A549 (cell line): ENCODE data around the gene SLC5A4. TPM values are rescaled to one million over a fixed set of nuclear protein-coding genes. Genes with fewer than 3 reads are reported as not detected.

Experiments
- ATAC-seq, 2 experiments: fragments of 200-7000 bp in 1 of 2; fragments of >200 bp in 1 of 2; cut with Nextera tagmentation in 1 of 2; cut with Tn5 transposase in 1 of 2; 3 replicates each; pipeline versions ENCODE4 v1.8.0 to v1.9.1; 2018 to 2020; ENCODE audit warnings: mild to moderate bottlenecking in 1 of 2, moderate library complexity in 1 of 2
- CTCF ChIA-PET: fragments of 300-600 bp; sonication (Branson Sonifier 250); formaldehyde crosslinking; extraction: SDS; loops from one replicate; lab custom pipeline; 2021; ENCODE audit warnings: antibody characterized with exemption, inconsistent platforms; lab: Yijun Ruan, JAX
- POLR2A ChIA-PET: fragments of 350-600 bp; formaldehyde crosslinking; extraction: SDS; loops from one replicate; lab custom pipeline; 2021; ENCODE audit warnings: antibody characterized with exemption, inconsistent platforms; lab: Yijun Ruan, JAX
- DNase-seq, 2 experiments: peaks; one replicate each; pipeline versions ENCODE4 v3.0.0 to v3.0.0-alpha.2; 2011 to 2016; ENCODE audit warnings: low read depth in 1 of 2, low spot score in 1 of 2
- FAIRE-seq: peaks from 2 replicates; lab custom pipeline; 2011; peaks lifted over from hg19 to GRCh38; lab: Jason Lieb, UNC
- H3K27ac ChIP-seq, 2 experiments: fragments of >200 bp; sonication (Bioruptor Twin); formaldehyde crosslinking; 3 replicates each; pipeline ENCODE4 v1.5.1; 2016 to 2017
- H3K4me1 ChIP-seq: fragments of >200 bp; sonication (Bioruptor Twin); formaldehyde crosslinking; 3 replicates; pipeline ENCODE4 v1.6.1; 2016
- H3K4me2 ChIP-seq: fragments of >200 bp; sonication (Bioruptor Twin); formaldehyde crosslinking; 3 replicates; pipeline ENCODE4 v1.6.1; 2016
- H3K4me3 ChIP-seq: fragments of >200 bp; sonication (Bioruptor Twin); formaldehyde crosslinking; 3 replicates; pipeline ENCODE4 v1.5.1; 2016
- H3K9me3 ChIP-seq: fragments of >200 bp; sonication (Bioruptor Twin); formaldehyde crosslinking; 3 replicates; pipeline ENCODE4 v1.6.1; 2016
- BHLHE40 ChIP-seq: IDR thresholded peaks from 2 replicates; pipeline ENCODE4 v1.6.1; 2012; ENCODE audit warnings: low read depth, low read length, inconsistent platforms
- CBX8 ChIP-seq: fragments of 200-600 bp; sonication (generic); IDR thresholded peaks from 2 replicates; pipeline ENCODE4 v1.6.1; 2016
- EP300 ChIP-seq, 2 experiments: fragments of >200 bp; sonication (Bioruptor Twin); formaldehyde crosslinking; IDR thresholded peaks; 2 replicates in 1 of 2; 3 replicates in 1 of 2; pipeline ENCODE4 v1.6.1; 2016 to 2017
- JUN ChIP-seq, 2 experiments: fragments of >200 bp; sonication (Bioruptor Twin); formaldehyde crosslinking; IDR thresholded peaks; 2 replicates in 1 of 2; 3 replicates in 1 of 2; pipeline ENCODE4 v1.6.1; 2016 to 2017
- KDM5A ChIP-seq: fragments of 200-600 bp; sonication (generic); IDR thresholded peaks from 2 replicates; pipeline ENCODE4 v1.6.1; 2016; ENCODE audit warnings: antibody characterized with exemption, mild to moderate bottlenecking
- MAZ ChIP-seq: fragments of 150-350 bp; IDR thresholded peaks from 2 replicates; pipeline ENCODE4 v1.6.1; 2014; ENCODE audit warnings: antibody characterized with exemption, low read depth, low read length, borderline replicate concordance
- MYC ChIP-seq: IDR thresholded peaks from 2 replicates; pipeline ENCODE4 v1.6.1; 2012; ENCODE audit warnings: mild to moderate bottlenecking, inconsistent platforms, low read length, improper control_type of control experiment, borderline replicate concordance
- NFE2L2 ChIP-seq: fragments of 150-350 bp; conservative IDR thresholded peaks from 2 replicates; pipeline ENCODE4 v1.6.1; 2014; ENCODE audit warnings: low read length
- POLR2A ChIP-seq: IDR thresholded peaks from 2 replicates; pipeline ENCODE4 v1.6.1; 2012; ENCODE audit warnings: mild to moderate bottlenecking, low read length
- REST ChIP-seq: fragments of 200-600 bp; sonication (generic); IDR thresholded peaks from 2 replicates; pipeline ENCODE4 v1.6.1; 2016; ENCODE audit warnings: antibody characterized with exemption, mild to moderate bottlenecking, moderate library complexity
- RFX5 ChIP-seq: fragments of 450-650 bp; IDR thresholded peaks from 2 replicates; pipeline ENCODE4 v1.7.1; 2014; ENCODE audit warnings: antibody characterized with exemption, mild to moderate bottlenecking, moderate library complexity
- SREBF2 ChIP-seq: fragments of 450-650 bp; IDR thresholded peaks from 2 replicates; pipeline ENCODE4 v1.6.1; 2014; ENCODE audit warnings: mild to moderate bottlenecking, moderate library complexity
- USF2 ChIP-seq: fragments of 450-650 bp; IDR thresholded peaks from 2 replicates; pipeline ENCODE4 v1.6.1; 2014; ENCODE audit warnings: antibody characterized with exemption
- ZFP36 ChIP-seq: fragments of 450-650 bp; IDR thresholded peaks from 2 replicates; pipeline ENCODE4 v1.6.1; 2014; ENCODE audit warnings: borderline replicate concordance; ENCODE audit not compliant: partially characterized antibody
- ZSCAN20 ChIP-seq: fragments of 250-450 bp; sonication (Bioruptor Pico); IDR thresholded peaks from 2 replicates; pipeline ENCODE4 v1.8.0; 2022; ENCODE audit warnings: mild to moderate bottlenecking, moderate library complexity
- WGBS: methylation state at CpG from one replicate; pipeline ENCODE4 v1.1.6; 2017; ENCODE audit errors: missing lambda C conversion rate; 5-methylcytosine and 5-hydroxymethylcytosine counted together
- polyA plus RNA-seq, 4 experiments: library from polyadenylated mRNA; depleted of rRNA in 3 of 4; stranded (reverse); fragments of >200 nt; fragmentation: RNase III in 1 of 4; extraction: RNeasy Plus Mini Kit Qiagen cat#74134 plus additional on column Dnase treatment in 1 of 4; gene quantifications; 2 replicates in 3 of 4; 3 replicates in 1 of 4; pipeline ENCODE4 v1.2.3, GENCODE V29; 2011 to 2017

Gene SLC5A4
- polyA plus RNA-seq, 2 of the 4 experiments (the other 2 are of a cell fraction) = not detected

- TF ChIP-seq USF2 (no peak), MYC (no peak)
- TF ChIP-seq, all 56 proteins: peak for 0
Measured at GRCh38 chr22:32236970-32237369, 18.2 kb downstream of the SLC5A4 start (continued).

- H3K4me2 ChIP-seq = no peak overlapping the region
- POLR2A ChIA-PET = no interaction called here
- 86% methylated on average over 5 of the region's 5 CpGs for WGBS
- FAIRE-seq = no peak
- no peaks in the 10 kb centered on the region for H3K4me1 ChIP-seq
- no peak overlapping the region for H3K27ac ChIP-seq
- CTCF ChIA-PET = interaction anchor here (1.3 kb wide), 1 partner anchor 33 kb away, joined by 4 read pairs; no protein-coding TSS in a partner anchor
- no peak overlapping the region for H3K4me3 ChIP-seq
- TF ChIP-seq RFX5 (no peak), JUN (IDR thresholded peaks at IDR 0.05) (no peak)
- TF ChIP-seq, all 56 proteins: peak for 0
- ATAC-seq (no peak), DNase-seq (no peak)
- H3K9me3 ChIP-seq = no peaks in the 10 kb centered on the region
Measured at GRCh38 chr22:32233091-32233490, 22.1 kb downstream of the SLC5A4 start.

- no peak for DNase-seq
- ChIA-PET POLR2A (no interaction called here), CTCF (interaction anchor here (1.3 kb wide), 2 partner anchors 25 to 34 kb away, joined by 3 to 4 read pairs; no protein-coding TSS in a partner anchor)
- Histone ChIP-seq H3K9me3 (no peaks in the 10 kb centered on the region), H3K4me3 (no peak overlapping the region), H3K27ac (no peak overlapping the region), H3K4me1 (no peaks in the 10 kb centered on the region), H3K4me2 (no peak overlapping the region)
- TF ChIP-seq SREBF2 = no peak
- TF ChIP-seq CBX8 = no peak
- TF ChIP-seq EP300 (IDR thresholded peaks at IDR 0.05) = no peak
- TF ChIP-seq POLR2A = no peak
- no peak for TF ChIP-seq MAZ
- no peak for TF ChIP-seq ZSCAN20 (CRISPR knock-in tag)
- TF ChIP-seq KDM5A = no peak
- no peak for TF ChIP-seq REST
- TF ChIP-seq NFE2L2 = no peak
- TF ChIP-seq RFX5 = no peak
- no peak for FAIRE-seq
- no peak for ATAC-seq
- 85% methylated on average over 5 of the region's 5 CpGs for WGBS
Measured at GRCh38 chr22:32232191-32232830, 22.8 kb downstream of the SLC5A4 start.

GRCh38 chr22:32226326-32227104 lies 28.6 kb downstream of the SLC5A4 start:
- no peak overlapping the region for H3K27ac ChIP-seq
- H3K4me1 ChIP-seq = no peaks in the 10 kb centered on the region
- H3K4me3 ChIP-seq = no peak overlapping the region
- CTCF ChIA-PET = interaction anchor here (0.6 kb wide), 1 partner anchor 53 kb away, joined by 3 read pairs; no protein-coding TSS in a partner anchor
- DNase-seq = no peak
- FAIRE-seq = no peak
- no peak for ATAC-seq
- POLR2A ChIA-PET = no interaction called here
- WGBS = 65% methylated on average over 7 of the region's 7 CpGs
- TF ChIP-seq ZFP36 (no peak), BHLHE40 (no peak)
- TF ChIP-seq, all 56 proteins: peak for 0
- Histone ChIP-seq H3K9me3 (no peaks in the 10 kb centered on the region), H3K4me2 (no peak overlapping the region)
